ENCODE measurements around the gene FIGNL1. TPM values are rescaled to one million over a fixed set of nuclear protein-coding genes. Genes with fewer than 3 reads are reported as not detected.
A peak's percentile ranks its signal among the peaks of the same experiment; 100 is the strongest.

Gene FIGNL1
- total RNA-seq, 1 experiment from 2014 or later, result 6.4 TPM

GRCh38 chr7:50418526-50419290 is 31.4 kb downstream of the FIGNL1 start (continued):
- TF ChIP-seq STAT6 (CRISPR knock-in tag; conservative IDR thresholded peaks at IDR 0.05; ENCODE audit: low read depth) (no peak), FOXP1 (CRISPR knock-in tag; IDR thresholded peaks at IDR 0.05; ENCODE audit: borderline replicate concordance) (no peak), ZMAT4 (CRISPR knock-in tag; IDR thresholded peaks at IDR 0.05) (no peak), ZBTB21 (CRISPR knock-in tag; IDR thresholded peaks at IDR 0.05; ENCODE audit: borderline replicate concordance) (no peak)

GRCh38 chr7:50418086-50418515 is 32.0 kb downstream of the FIGNL1 start:
- peak; percentile 77 for TF ChIP-seq CTCF (IDR thresholded peaks at IDR 0.05)
- TF ChIP-seq SOX15 (CRISPR knock-in tag; IDR thresholded peaks at IDR 0.05), result no peak
- Mint-ChIP-seq H3K9me3 (no peaks in the 10 kb centered on the region), H3K27ac (no peak overlapping the region), H3K36me3 (no peaks in the 10 kb centered on the region), H3K27me3 (ENCODE audit: low read depth) (peaks cover 3% of the 10 kb centered on the region; the same call in 1 of the 2 replicates), H3K4me1 (peaks cover 45% of the 10 kb centered on the region), H3K4me3 (no peak overlapping the region)
- ATAC-seq (peak; percentile 96), DNase-seq (ENCODE audit: low spot score) (peak; percentile 89)
- ChIA-PET CTCF (interaction anchor here (0.6 to 3.1 kb wide), 36 partner anchors 8 to 744 kb away, joined by 3 to 18 read pairs (median 4); no protein-coding TSS in a partner anchor), POLR2A (no interaction called here)

- Mint-ChIP-seq H3K4me3 (no peak overlapping the region), H3K27ac (no peak overlapping the region), H3K27me3 (ENCODE audit: low read depth) (peaks cover 3% of the 10 kb centered on the region; the same call in 1 of the 2 replicates), H3K4me1 (peaks cover 44% of the 10 kb centered on the region), H3K9me3 (no peaks in the 10 kb centered on the region), H3K36me3 (no peaks in the 10 kb centered on the region)
- no peak for ATAC-seq
- DNase-seq (ENCODE audit: low spot score), result no peak
- ChIA-PET CTCF (interaction anchor here (1.0 to 3.1 kb wide), 5 partner anchors 10 to 213 kb away, joined by 3 to 18 read pairs (median 6); no protein-coding TSS in a partner anchor), POLR2A (no interaction called here)
- TF ChIP-seq RORB (CRISPR knock-in tag; IDR thresholded peaks at IDR 0.05) (no peak), GTF2I (CRISPR knock-in tag; conservative IDR thresholded peaks at IDR 0.05) (no peak), NR2C2 (CRISPR knock-in tag; IDR thresholded peaks at IDR 0.05) (no peak), SMAD3 (CRISPR knock-in tag; IDR thresholded peaks at IDR 0.05; ENCODE audit: borderline replicate concordance) (no peak), GABPB1 (CRISPR knock-in tag; IDR thresholded peaks at IDR 0.05) (no peak), ARID4B (CRISPR knock-in tag; IDR thresholded peaks at IDR 0.05; ENCODE audit: borderline replicate concordance) (no peak), CREM (CRISPR knock-in tag; IDR thresholded peaks at IDR 0.05) (no peak), EMX1 (CRISPR knock-in tag; IDR thresholded peaks at IDR 0.05) (no peak)
These were observed 33.5 kb downstream of the FIGNL1 start for GRCh38 chr7:50416527-50417182.

Measured in WTC11 (cell line).